Stimulated activated CD8-positive, alpha-beta memory T cell treated with anti-CD3 and anti-CD28 coated beads, Interleukin-4, amount 100 ng/mL, for 1 hour (primary cell): ENCODE data around the gene CH25H.
"Not testable (repeated sequence)": the region's sequence is repeated elsewhere in the genome, so short reads cannot be mapped to it uniquely, and the experiment has no call there.

ENCODE experiments used
- DNase-seq, 2 donors: peaks; one replicate each; pipeline ENCODE4 v3.0.0-alpha.2; 2020; ENCODE audit warnings: low read depth in 2 of 2, low spot score in 1 of 2

The CH25H gene

GRCh38 chr10:89207181-89207800, at the start of gene CH25H:
CH25H (minus strand) TSS chr10:89207317; CDS start chr10:89207292, 25 bp downstream.
- no peak for DNase-seq

GRCh38 chr10:89256340-89256739, 49.2 kb upstream of the CH25H start:
- DNase-seq = no peak

GRCh38 chr10:89255793-89256192, 48.7 kb upstream of the CH25H start:
- no peak for DNase-seq

- DNase-seq = not testable (repeated sequence)
These were observed 48.0 kb upstream of the CH25H start for GRCh38 chr10:89255091-89255579.

- DNase-seq = no peak
These were observed 45.1 kb upstream of the CH25H start for GRCh38 chr10:89252225-89252585.

GRCh38 chr10:89251409-89252224, 44.5 kb upstream of the CH25H start, which contains the start of gene LIPA:
LIPA (minus strand) TSS chr10:89251775; CDS start chr10:89247648, 4,127 bp downstream.
- DNase-seq = peak; percentile 86 to 94

- DNase-seq = no peak
These were observed 43.8 kb upstream of the CH25H start for GRCh38 chr10:89250865-89251408.

GRCh38 chr10:89248990-89249389, 41.9 kb upstream of the CH25H start:
- DNase-seq = no peak

GRCh38 chr10:89247623-89248022, 40.5 kb upstream of the CH25H start:
- not testable (repeated sequence) for DNase-seq

GRCh38 chr10:89245802-89246201, 38.7 kb upstream of the CH25H start:
- no peak for DNase-seq

GRCh38 chr10:89242840-89243568, 35.9 kb upstream of the CH25H start:
- no peak for DNase-seq

- DNase-seq = no peak
These were observed 35.2 kb upstream of the CH25H start for GRCh38 chr10:89242345-89242684.

GRCh38 chr10:89241486-89242344, 34.6 kb upstream of the CH25H start:
- DNase-seq = no peak

GRCh38 chr10:89241026-89241425, 33.9 kb upstream of the CH25H start:
- DNase-seq = no peak

- DNase-seq = no peak
These were observed 33.4 kb upstream of the CH25H start for GRCh38 chr10:89240519-89240918.

GRCh38 chr10:89238956-89239644, 32.0 kb upstream of the CH25H start:
- no peak for DNase-seq

- DNase-seq = no peak
These were observed 30.7 kb upstream of the CH25H start for GRCh38 chr10:89237849-89238248.

- DNase-seq = no peak
These were observed 29.2 kb upstream of the CH25H start for GRCh38 chr10:89236226-89236797.

GRCh38 chr10:89235073-89235798, 28.1 kb upstream of the CH25H start:
- no peak for DNase-seq
